HG03095 (cell line): ENCODE measurements around the gene ATP6AP2.
"Not testable (repeated sequence)": the region's sequence is repeated elsewhere in the genome, so short reads cannot be mapped to it uniquely, and the experiment has no call there.

Experiments
- ATAC-seq: cut with Tn5 transposase; IDR thresholded peaks from one replicate; pipeline ENCODE4 v1.9.1; 2021; ENCODE audit warnings: moderate library complexity; ENCODE audit not compliant: unreplicated experiment

Gene ATP6AP2

DNA sequence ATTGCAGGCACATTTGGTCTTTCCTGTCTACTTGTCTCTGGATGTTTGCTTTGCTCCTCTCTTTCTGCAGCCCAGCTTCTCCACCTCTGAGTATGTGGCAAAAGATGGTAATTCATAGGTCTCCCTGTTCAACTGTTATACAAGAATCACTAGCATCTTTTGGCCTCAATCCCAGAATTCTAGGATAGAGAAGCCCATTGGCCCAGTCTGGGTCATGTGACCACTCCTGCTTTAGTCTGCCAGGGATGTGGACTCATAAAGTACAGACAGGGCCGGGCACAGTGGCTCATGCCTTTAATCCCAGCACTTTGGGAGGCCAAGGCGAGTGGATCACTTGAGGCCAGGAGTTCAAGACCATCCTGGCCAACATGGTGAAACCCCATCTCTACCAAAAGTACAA is 5.4 kb upstream of the ATP6AP2 start:
- ATAC-seq, result not testable (repeated sequence)

DNA sequence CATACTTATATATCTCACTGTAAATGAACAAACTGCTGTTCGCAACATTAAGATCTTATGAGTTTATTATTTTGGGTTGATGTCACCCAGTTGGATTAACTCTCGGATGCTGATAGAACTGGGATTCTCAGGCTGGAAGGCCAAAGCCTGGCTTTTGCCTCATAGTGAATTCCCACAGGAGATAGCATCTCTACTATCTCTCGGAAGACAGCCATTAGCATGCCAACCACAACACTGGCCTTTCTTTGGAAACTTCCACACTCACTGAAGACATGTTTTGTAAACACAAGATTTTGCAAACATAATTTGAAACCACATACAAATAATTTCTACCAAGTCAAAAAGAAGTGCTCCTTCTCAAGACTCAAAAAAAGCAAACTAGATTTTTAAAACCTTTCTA is 4.5 kb upstream of the ATP6AP2 start:
- no peak for ATAC-seq

DNA sequence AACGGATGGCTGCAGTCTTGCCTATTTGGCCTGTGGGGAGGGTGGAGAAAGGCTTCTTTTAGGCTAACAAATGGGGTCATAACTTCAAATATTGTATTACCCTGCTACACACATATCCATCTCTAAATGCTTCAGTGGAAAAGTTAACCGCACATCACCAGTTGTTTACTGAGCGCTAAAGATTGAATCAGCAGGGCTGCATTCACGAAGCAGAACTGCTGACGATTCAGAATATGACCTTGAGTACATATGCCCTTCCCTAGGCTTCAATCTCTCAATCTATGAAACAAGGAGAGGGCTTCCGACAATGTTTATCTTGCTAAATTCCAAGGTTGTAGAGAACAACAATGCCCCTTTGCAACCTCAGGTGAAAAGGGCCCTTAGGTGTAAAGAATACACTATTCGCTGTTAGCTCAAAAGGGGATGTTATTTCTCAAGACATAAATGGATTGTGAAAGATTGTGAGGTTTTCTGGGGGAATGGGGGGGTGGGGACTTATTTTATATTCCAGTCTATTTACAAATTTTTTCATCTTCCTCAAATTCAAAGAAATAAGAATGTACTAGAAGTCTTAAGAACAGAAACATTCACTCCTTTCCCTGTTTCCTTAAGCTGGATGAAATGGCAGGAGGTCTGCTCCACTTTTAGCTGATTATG is 2.6 kb upstream of the ATP6AP2 start:
- no peak for ATAC-seq

DNA sequence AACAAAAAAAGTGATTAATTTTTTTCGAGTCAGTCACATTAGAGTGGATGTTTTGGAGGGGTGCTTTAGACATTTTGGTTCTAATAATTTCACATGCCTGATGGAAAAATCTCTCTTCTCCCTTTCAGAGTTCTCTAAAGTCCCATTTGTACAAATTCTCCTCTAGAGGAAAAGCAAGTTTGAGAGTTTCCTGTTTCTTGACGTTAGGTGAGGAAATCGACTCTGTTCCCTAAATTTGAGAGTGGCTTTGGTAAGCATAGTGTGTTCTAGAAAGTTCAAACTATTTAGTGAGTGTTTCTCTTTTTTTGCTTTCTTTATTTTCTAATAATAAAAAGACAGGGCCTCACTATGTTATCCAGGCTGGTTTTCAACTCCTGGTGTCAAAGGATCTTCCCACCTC is 1.6 kb upstream of the ATP6AP2 start:
- ATAC-seq, result no peak

DNA sequence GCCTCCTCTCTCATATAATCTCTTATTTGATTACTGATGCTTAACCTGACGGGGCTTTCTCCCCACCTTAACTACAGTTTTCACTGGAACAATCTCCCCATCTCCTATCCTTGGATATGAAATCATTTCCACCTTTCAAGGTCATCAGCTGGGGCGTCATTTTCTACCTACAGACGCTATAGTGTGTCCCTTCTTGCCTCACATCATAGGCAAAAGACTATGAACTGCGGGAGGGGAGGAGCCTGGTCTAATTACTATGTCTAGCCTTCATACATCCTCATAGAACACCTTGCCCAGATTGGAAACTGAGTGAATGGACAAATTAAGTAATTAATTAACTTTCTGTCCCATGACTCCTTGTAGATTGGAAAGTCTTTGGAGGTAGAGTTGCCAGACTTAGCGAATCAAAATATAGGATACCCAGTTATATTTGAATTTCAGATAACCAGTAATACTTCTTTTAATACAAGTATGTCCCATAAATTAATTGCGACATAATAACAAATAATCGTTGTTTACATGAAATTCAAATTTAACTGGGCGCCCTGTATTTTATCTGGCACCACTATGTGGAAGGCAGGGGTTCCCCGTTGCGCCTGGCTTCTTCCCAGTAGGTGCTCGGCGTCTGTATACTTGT is 752 bp upstream of the ATP6AP2 start:
- ATAC-seq, result peak; percentile 38

DNA sequence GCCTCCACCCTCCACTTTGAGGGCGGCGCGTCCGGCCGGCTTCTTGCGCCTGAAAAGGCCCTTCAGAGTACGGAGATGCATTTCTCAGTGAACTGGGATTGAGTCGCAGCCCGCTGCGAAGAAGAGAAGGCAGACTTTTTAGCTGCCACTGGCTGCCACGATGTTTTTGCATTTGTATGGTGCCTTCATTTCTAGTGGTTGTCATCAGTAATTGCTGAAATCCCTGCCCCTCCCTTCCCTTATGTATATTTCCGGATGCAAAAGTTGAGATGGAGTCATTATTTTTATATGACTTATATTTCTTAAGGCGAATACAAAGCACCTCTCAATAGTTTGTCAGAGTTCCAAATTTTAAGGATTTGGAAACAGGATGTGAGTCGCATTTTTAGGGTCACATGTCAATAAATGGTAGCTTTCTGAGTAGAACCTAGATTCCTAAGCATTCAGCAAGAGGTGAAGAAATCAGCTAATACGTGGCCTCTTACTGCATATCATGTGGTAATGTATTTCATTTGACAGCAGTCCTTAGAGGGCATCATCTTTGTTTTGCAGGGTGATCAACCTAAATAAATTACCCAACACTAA is 658 bp downstream of the ATP6AP2 start:
- ATAC-seq, result no peak

DNA sequence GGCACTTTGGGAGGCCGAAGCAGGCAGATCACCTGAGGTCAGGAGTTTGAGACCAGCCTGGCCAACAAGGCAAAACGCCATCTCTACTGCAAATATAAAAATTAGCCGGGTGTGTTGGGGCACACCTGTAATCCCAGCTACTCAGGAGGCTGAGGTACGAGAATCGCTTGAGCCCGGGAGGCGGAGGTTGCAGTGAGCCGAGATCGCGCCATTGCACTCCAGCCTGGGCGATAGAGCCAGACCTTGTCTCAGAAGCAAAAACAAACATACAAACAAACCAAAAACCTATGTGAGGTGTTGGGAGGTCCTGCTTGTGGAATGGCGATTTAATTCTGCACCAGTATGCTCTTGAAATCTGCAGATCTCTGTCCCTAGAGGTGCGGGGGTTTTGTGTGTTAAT is 1.4 kb downstream of the ATP6AP2 start:
- not testable (repeated sequence) for ATAC-seq

DNA sequence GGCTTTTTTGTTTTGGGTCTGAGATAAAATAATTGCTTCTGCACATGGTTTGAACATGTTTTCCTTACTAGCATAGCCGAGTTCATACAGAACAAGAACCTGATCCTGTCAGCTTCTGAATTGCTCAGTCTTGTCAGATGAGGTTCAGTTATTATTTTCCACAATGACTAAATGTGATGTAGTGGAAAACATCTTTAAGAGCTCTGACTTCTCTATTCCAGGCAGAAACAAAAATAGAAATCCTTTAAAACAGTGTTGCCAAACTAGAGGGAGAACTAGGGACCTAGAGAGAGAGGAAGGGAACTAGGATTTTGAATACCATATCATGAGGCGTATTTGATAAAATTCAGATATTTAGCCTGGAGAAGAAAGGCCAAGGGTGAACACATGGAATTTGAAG is 2.0 kb downstream of the ATP6AP2 start:
- ATAC-seq, result no peak

DNA sequence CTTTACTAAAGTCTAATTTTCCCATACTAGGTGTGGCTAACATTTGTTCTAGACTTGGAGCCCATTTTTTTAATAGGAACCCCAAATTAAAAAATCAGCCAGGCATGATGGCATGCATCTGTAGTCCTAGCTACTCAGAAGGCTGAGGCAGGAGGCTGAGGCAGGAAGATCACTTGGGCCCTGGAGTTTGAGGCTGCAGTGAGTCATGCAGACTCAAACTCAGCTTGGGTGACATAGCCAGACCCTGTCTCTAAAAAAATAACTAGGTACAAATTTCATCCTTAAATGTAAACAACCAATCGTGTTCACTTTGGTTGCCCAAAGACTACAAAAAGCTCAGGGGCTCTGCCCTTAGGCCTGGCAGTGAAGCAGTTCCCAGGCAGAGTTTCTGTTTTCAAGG is 6.9 kb downstream of the ATP6AP2 start:
- ATAC-seq, result not testable (repeated sequence)

DNA sequence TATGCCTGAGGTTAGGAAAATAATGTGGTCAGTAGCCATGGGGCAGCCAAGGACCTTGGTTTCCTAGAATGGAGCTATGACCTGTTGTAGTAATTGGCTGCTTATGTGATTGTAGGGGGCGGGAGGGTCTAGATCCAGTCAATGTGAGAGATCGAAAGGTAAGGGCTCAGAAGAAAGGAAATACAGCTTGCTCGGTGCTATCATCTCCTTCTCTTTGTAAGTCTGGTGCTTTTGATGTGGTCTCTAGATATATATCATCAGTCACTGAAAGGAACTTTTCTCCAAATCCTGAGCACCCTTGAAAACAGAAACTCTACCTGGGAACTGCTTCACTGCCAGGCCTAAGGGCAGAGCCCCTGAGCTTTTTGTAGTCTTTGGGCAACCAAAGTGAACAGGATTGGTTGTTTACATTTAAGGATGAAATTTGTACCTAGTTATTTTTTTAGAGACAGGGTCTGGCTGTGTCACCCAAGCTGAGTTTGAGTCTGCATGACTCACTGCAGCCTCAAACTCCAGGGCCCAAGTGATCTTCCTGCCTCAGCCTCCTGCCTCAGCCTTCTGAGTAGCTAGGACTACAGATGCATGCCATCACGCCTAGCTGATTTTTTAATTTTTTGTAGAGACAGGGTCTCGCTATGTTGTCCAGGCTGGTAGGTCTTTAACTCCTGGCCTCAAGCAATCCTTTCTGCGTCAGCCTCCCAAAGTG is 9.0 kb downstream of the ATP6AP2 start:
- not testable (repeated sequence) for ATAC-seq

DNA sequence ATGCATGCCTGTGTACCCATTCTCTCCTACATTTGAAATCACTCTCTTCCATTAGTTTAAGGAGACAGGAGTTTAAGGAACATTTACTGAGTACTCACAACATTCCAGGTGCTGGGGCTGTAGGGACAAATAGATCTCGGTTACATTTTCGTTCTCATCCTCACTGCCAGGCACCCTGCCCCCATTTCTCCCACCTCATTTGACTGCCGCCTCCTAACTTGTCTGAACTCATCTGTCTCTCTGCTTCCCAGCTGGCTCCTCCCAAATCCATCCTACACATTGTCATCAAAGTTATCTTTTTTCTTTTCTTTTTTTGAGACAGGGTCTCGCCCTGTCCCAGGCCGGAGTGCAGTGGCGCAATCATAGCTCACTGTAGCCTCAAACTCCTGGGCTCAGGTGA is 22.7 kb downstream of the ATP6AP2 start:
- no peak for ATAC-seq

DNA sequence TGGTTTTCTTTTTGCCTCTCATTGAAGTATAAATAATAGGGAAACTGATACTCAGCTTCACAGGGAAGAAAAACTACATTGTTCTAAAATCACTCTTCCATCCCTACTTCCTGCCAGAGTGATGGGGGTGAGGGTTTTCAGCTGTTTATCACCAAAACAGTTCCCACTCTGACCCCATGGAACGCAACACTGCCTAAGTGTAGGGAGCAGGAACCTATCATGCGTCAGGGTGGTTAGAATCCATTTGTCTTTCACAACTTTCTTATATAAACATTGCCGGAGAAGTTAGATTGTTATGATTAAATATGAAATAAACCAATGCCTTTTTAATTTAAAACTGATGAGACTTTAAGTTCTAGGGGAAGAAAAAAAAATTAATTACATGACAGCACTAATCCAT is 26.6 kb downstream of the ATP6AP2 start:
- no peak for ATAC-seq

DNA sequence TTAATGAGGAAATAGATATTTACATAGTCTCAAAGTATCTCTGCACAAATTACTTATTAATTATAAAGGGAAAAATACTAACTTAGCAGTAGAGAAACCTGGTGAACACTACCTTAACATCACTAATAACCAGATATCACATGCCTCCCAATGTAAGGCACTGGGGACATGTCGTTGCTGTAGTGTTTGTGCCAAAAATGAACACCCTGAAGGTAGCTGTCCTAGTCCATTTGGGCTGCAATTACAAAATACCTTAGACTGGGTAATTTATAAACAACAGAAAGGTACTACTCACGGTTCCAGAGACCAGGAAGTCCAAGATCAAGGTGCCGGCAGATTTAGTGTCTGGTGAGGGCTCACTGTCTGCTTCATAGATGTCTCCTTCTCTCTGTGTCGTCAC is 31.7 kb downstream of the ATP6AP2 start:
- ATAC-seq, result no peak

DNA sequence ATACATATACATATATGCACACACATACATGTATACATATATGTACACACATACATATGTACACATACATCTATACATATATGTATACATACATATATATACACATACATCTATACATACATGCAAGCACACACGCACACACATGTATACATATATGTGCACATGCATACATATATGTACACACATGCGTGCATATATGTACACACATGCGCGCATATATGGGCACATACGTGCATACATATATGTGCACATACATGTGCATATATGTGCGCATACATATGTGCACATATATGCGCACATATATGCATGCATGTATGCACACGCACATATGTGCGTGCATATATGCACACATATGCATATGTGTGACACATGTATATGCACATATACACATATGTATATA is 35.2 kb downstream of the ATP6AP2 start:
- no peak for ATAC-seq

DNA sequence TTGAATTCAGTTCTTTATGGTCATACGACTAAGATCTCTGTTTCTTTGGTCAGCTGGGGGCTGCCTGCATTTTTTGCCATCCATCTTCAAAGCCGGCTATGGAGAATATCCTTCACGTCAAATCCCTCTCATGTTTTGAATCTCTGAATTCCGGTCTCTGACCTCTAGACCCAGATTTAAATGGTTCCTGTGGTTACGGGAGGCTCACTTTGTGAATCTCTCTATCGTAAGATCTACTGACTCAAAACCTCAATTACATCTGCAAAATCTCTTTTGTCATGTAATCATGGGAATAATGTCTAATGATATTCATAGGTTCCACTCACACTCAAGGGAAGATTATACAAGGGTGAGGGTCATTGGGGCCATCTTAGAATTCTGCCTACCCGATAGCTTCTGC is 36.8 kb downstream of the ATP6AP2 start:
- no peak for ATAC-seq

DNA sequence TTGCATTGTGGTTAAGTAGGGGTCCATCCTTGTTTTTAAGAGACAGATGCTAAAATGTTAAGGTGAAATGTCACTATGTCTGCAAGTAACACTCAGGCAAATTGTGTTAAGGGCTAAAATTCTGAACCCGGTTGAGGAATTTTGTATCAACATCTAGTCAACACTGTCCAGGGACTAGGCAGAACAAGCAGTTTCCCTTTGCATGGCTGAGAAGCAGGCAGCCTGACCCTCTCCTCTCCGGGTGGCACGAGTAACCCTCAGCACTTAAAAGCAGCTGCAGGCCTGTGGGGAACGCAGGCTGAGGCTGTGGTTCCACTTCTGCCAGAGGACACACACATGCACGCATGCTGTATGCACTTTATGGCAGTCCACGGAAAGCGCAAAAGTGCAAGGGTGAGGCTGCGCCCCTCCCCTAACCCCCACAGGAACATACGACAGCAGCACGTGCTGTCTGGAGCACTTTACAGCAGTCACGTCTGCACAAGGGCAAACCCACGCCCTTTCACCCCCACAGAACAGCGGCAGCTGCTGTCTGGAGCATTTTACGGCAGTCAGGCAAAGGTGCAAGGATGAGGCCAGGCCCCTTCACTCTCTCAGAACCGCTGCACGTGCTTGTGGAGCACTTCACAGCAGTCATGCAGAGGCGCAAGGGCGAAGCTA is 41.8 kb downstream of the ATP6AP2 start:
- ATAC-seq, result no peak

DNA sequence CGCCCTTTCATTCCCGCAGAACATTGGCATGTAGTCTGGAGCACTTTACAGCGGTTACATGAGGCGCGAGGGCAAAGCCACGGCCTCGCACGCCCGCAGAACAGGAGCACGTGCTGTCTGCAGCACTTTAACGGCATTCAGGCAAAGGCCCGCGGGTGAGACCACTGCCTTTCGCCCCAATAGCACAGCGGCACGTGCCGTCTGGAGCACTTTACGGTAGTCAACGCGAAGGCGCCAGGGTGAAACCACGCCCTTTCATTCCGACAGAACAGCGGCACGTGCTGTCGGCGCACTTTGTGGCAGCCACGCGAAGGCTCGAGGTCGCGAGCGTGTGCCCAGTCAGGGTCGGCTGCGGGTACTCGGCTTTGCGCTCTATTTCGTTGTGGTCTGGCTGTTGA is 42.4 kb downstream of the ATP6AP2 start, which contains the start of gene MPC1L:
Gene MPC1L, plus strand, starts transcription at position 290 of the 398 bp plus-strand sequence. CDS start 138 bp downstream, outside the sequence.
- no peak for ATAC-seq

DNA sequence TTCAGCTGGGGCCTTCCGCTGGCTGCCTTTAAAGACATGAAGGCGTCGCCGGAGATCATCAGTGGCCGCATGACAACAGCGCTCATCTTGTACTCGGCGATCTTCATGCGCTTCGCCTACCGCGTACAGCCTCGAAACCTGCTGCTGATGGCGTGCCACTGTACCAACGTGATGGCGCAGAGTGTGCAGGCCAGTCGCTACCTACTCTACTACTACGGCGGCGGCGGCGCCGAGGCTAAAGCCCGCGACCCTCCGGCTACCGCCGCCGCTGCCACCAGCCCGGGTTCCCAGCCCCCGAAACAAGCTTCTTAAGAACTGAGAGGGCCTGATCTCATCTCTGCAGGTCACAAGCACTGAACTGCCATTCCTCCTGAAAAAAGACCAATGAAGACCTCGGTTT is 42.9 kb downstream of the ATP6AP2 start:
- no peak for ATAC-seq

DNA sequence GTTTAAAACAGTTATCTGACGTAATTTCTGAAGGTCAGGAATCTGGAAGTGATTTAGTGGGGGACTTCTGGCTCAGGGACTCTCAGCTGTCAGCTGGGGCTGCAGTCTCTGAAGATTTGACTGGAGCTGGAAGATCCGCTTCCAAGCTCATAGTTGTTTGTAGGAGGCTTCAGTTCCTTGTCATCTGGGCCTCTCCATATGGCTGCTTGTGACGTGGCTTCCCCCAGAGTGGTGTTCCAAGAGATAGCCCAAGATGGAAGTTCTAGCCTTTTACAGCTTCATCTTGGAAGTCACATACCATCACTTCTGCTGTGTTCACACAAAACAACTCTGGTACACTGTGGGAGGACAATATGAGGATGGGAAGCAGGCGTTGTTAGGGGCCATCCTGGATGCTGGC is 44.5 kb downstream of the ATP6AP2 start:
- ATAC-seq, result no peak

DNA sequence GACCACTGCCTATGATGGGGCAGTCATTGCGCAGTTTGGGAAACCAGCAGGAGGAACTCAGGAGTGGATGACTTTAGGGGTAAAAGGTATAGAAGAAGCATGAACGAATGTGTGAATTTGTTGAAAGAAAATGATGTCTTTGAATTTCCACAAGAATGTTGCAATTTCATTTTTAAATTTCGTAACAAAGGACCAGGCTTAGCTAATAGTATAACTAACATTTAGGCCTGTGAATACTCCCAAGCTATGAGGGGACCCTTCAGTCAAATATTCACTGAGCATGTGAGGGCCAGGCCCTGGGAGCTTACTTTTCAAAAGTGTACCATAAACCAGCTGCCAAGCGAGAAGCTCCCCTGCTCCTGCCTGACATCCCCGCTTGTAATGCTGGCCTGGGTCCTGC is 47.7 kb downstream of the ATP6AP2 start:
- ATAC-seq, result no peak

DNA sequence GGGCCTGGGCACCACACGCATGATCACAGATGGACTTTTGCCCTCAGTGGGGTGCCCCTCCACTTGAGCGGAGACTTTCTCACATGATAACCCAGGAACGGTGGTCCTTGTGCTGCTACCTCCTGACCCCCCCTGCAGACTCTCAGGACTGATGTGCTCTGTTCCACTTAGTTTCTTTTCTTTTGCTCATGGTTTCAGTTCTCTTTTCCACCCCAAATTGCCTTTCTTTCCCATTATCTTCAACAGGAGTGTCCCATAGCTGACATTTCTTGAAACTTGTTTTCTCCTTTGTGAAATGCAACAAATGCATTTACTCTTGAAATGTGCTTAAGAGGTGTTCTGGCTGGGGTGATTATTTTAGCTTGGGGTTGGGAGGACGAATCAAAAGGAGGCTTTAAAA is 51.4 kb downstream of the ATP6AP2 start:
- ATAC-seq, result no peak
